T-helper 1 cell treated with Interleukin-12 subunit alpha and Interleukin-12 subunit beta and Interleukin-4 antibody, amounts not matched to agents 30 ng/mL and 1 ng/mL, for 36 hours (primary cell): Measurements from ENCODE around the gene CALHM2. TPM values are rescaled to one million over a fixed set of nuclear protein-coding genes. Genes with fewer than 3 reads are reported as not detected.

Experiments
- intact Hi-C: fragments of 100-400 bp; cut with micrococcal nuclease; formaldehyde crosslinking; loops from one replicate; pipeline ENCODE4 v1.15.1; 2024
- total RNA-seq: library from RNA; stranded (reverse); gene quantifications from 2 replicates; pipeline ENCODE4 v1.2.3, GENCODE V29; 2022

The CALHM2 gene
- total RNA-seq, 1 donor from 2014 or later, result 67.3 TPM

GRCh38 chr10:103451091-103451813 is 918 bp downstream of the CALHM2 start:
- intact Hi-C loops, result loop anchor here (1.0 to 2.0 kb wide), 2 partner anchors 20 to 22 kb away; no protein-coding TSS in a partner anchor

- intact Hi-C loops, result loop anchor here (2.0 kb wide), 1 partner anchor 21 kb away; no protein-coding TSS in a partner anchor
Measured at GRCh38 chr10:103450201-103450695, 1.9 kb downstream of the CALHM2 start.

- intact Hi-C loops, result loop anchor here (2.0 kb wide), 1 partner anchor 21 kb away; no protein-coding TSS in a partner anchor
Measured at GRCh38 chr10:103449208-103450144, 2.7 kb downstream of the CALHM2 start.

GRCh38 chr10:103448746-103449145 is 3.4 kb downstream of the CALHM2 start:
- intact Hi-C loops, result no loop called here

GRCh38 chr10:103447187-103447586 is 5.0 kb downstream of the CALHM2 start:
- intact Hi-C loops, result no loop called here

- intact Hi-C loops, result no loop called here
Measured at GRCh38 chr10:103445767-103446567, 6.2 kb downstream of the CALHM2 start.

- intact Hi-C loops, result no loop called here
Measured at GRCh38 chr10:103445366-103445765, 6.8 kb downstream of the CALHM2 start.

- intact Hi-C loops, result no loop called here
Measured at GRCh38 chr10:103444478-103444877, 7.7 kb downstream of the CALHM2 start.

- intact Hi-C loops, result no loop called here
Measured at GRCh38 chr10:103443475-103444185, 8.5 kb downstream of the CALHM2 start.

- intact Hi-C loops, result no loop called here
Measured at GRCh38 chr10:103442031-103442461, 10.1 kb downstream of the CALHM2 start.

GRCh38 chr10:103441611-103442010 is 10.6 kb downstream of the CALHM2 start:
- intact Hi-C loops, result no loop called here

GRCh38 chr10:103441206-103441605 is 11.0 kb downstream of the CALHM2 start:
- intact Hi-C loops, result no loop called here

GRCh38 chr10:103440416-103440815 is 11.8 kb downstream of the CALHM2 start:
- intact Hi-C loops, result no loop called here

- intact Hi-C loops, result no loop called here
Measured at GRCh38 chr10:103439776-103440175, 12.4 kb downstream of the CALHM2 start.

- intact Hi-C loops, result no loop called here
Measured at GRCh38 chr10:103433858-103434257, 18.3 kb downstream of the CALHM2 start.

- intact Hi-C loops, result no loop called here
Measured at GRCh38 chr10:103431902-103432301, 20.3 kb downstream of the CALHM2 start.

GRCh38 chr10:103429647-103430046 is 22.5 kb downstream of the CALHM2 start:
- intact Hi-C loops, result loop anchor here (1.0 to 10.0 kb wide), 4 partner anchors 21 to 125 kb away; no protein-coding TSS in a partner anchor

- intact Hi-C loops, result loop anchor here (1.0 to 10.0 kb wide), 4 partner anchors 22 to 126 kb away; no protein-coding TSS in a partner anchor
Measured at GRCh38 chr10:103428989-103429643, 23.1 kb downstream of the CALHM2 start.

GRCh38 chr10:103427866-103428265 is 24.3 kb downstream of the CALHM2 start:
- intact Hi-C loops, result loop anchor here (2.0 to 10.0 kb wide), 2 partner anchors 23 to 127 kb away; no protein-coding TSS in a partner anchor
